ENCODE data around the gene MGAT5B. TPM values are rescaled to one million over a fixed set of nuclear protein-coding genes. Genes with fewer than 3 reads are reported as not detected.

The MGAT5B gene
- total and polyA plus RNA-seq, 9 of the 15 experiments (the other 6 are each of a cell fraction or from before 2014, with no cell fraction given): 0.09 to 0.43 (median 0.18) TPM; not detected in 4

GRCh38 chr17:76957678-76958464 is 89.7 kb downstream of the MGAT5B start:
- Histone ChIP-seq H3K4me2 (ENCODE audit: insufficient read depth, low read length) (no peak overlapping the region), H2AFZ (ENCODE audit: low read depth, low read length) (no peak overlapping the region), H3K27me3 (ENCODE audit: control insufficient read depth in 2 of 2, insufficient read depth in 2 of 2, low read length in 2 of 2) (peaks cover 46 to 81% of the 10 kb centered on the region in 2 experiments; a peak in 4 of 5 replicates), H4K20me1 (replicated peaks; ENCODE audit: control insufficient read depth, insufficient read depth, low read length) (0 out of 2 replicates have a peak, but pooled peaks cover 11% of the 10 kb centered on the region), H3K36me3 (ENCODE audit: control insufficient read depth, insufficient read depth, low read length) (no peaks in the 10 kb centered on the region), H3K4me1 (replicated peaks in 1 of 2; ENCODE audit: control insufficient read depth in 2 of 2, insufficient read depth in 2 of 2, low read length in 2 of 2) (no peaks in the 10 kb centered on the region; a peak in 1 of 5 replicates), H3K9ac (ENCODE audit: insufficient read depth in 1 of 2, low read depth in 2 of 2, low read length in 2 of 2) (0 out of 4 replicates have a peak overlapping the region, but pooled peaks of 1 of the 2 experiments have one; percentile 35), H3K9me3 (replicated peaks; ENCODE audit: control insufficient read depth, insufficient read depth, low read depth, low read length) (no peaks in the 10 kb centered on the region), H3K4me3 (no peak overlapping the region), H3K27ac (ENCODE audit: extremely low read depth, low read depth, low read length) (no peak overlapping the region), H3K79me2 (ENCODE audit: control insufficient read depth, insufficient read depth, low read length) (no peaks in the 10 kb centered on the region), H3K9me1 (ENCODE audit: control insufficient read depth, insufficient read depth, low read length) (no peaks in the 10 kb centered on the region)
- no TSS peak for BruUV-seq (replicated peaks)
- intact Hi-C loops (cut with micrococcal nuclease): no loop called here
- ChIA-PET POLR2A (interaction anchor here (0.5 kb wide), 1 partner anchor 76 kb away, joined by 3 read pairs; no protein-coding TSS in a partner anchor), CTCF (ENCODE audit: low intra/inter-chr PET ratio) (no interaction called here)
- WGBS (ENCODE audit: insufficient coverage, low coverage, missing lambda C conversion rate): under 1% methylated on average over 28 of the region's 28 CpGs
- in situ Hi-C loops (cut with MboI): no loop called here
- DNase-seq (ENCODE audit: extremely low read depth in 1 of 4, low spot score in 3 of 4) (no peak), ATAC-seq (no peak; the same call in 2 of the 3 replicates), FAIRE-seq (no peak)
- TF ChIP-seq ZNF75A (CRISPR knock-in tag; IDR thresholded peaks at IDR 0.05) (no peak), TRIM24 (IDR thresholded peaks at IDR 0.05) (no peak), GTF2F1 (IDR thresholded peaks at IDR 0.05; ENCODE audit: low read depth, low read length) (no peak), MCM7 (IDR thresholded peaks at IDR 0.05) (no peak), CCNT2 (IDR thresholded peaks at IDR 0.05; ENCODE audit: borderline replicate concordance, extremely low read depth, insufficient read length, low read depth, low read length) (no peak), DDX20 (tag; IDR thresholded peaks at IDR 0.05; ENCODE audit: low read depth) (no peak), ZNF668 (CRISPR knock-in tag; IDR thresholded peaks at IDR 0.05) (no peak), POLR2AphosphoS5 (IDR thresholded peaks at IDR 0.05; ENCODE audit: control insufficient read depth, insufficient read depth, low read depth, low read length) (no peak), TSC22D4 (tag; IDR thresholded peaks at IDR 0.05) (no peak), IRF9 (tag; IDR thresholded peaks at IDR 0.05) (no peak), EP300 (IDR thresholded peaks at IDR 0.05; ENCODE audit: low read length) (no peak), RUNX1 (IDR thresholded peaks at IDR 0.05; ENCODE audit: low read depth) (no peak)
- TF ChIP-seq, protein P1, sequence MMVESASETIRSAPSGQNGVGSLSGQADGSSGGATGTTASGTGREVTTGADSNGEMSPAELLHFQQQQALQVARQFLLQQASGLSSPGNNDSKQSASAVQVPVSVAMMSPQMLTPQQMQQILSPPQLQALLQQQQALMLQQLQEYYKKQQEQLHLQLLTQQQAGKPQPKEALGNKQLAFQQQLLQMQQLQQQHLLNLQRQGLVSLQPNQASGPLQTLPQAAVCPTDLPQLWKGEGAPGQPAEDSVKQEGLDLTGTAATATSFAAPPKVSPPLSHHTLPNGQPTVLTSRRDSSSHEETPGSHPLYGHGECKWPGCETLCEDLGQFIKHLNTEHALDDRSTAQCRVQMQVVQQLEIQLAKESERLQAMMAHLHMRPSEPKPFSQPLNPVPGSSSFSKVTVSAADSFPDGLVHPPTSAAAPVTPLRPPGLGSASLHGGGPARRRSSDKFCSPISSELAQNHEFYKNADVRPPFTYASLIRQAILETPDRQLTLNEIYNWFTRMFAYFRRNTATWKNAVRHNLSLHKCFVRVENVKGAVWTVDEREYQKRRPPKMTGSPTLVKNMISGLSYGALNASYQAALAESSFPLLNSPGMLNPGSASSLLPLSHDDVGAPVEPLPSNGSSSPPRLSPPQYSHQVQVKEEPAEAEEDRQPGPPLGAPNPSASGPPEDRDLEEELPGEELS (CRISPR knock-in tag; IDR thresholded peaks at IDR 0.05; ENCODE audit: borderline replicate concordance): no peak
- TF ChIP-seq, protein P2, sequence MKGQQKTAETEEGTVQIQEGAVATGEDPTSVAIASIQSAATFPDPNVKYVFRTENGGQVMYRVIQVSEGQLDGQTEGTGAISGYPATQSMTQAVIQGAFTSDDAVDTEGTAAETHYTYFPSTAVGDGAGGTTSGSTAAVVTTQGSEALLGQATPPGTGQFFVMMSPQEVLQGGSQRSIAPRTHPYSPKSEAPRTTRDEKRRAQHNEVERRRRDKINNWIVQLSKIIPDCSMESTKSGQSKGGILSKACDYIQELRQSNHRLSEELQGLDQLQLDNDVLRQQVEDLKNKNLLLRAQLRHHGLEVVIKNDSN (CRISPR knock-in tag; IDR thresholded peaks at IDR 0.05): no peak
- TF ChIP-seq, protein P3, sequence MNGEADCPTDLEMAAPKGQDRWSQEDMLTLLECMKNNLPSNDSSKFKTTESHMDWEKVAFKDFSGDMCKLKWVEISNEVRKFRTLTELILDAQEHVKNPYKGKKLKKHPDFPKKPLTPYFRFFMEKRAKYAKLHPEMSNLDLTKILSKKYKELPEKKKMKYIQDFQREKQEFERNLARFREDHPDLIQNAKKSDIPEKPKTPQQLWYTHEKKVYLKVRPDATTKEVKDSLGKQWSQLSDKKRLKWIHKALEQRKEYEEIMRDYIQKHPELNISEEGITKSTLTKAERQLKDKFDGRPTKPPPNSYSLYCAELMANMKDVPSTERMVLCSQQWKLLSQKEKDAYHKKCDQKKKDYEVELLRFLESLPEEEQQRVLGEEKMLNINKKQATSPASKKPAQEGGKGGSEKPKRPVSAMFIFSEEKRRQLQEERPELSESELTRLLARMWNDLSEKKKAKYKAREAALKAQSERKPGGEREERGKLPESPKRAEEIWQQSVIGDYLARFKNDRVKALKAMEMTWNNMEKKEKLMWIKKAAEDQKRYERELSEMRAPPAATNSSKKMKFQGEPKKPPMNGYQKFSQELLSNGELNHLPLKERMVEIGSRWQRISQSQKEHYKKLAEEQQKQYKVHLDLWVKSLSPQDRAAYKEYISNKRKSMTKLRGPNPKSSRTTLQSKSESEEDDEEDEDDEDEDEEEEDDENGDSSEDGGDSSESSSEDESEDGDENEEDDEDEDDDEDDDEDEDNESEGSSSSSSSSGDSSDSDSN (IDR thresholded peaks at IDR 0.05; ENCODE audit: borderline replicate concordance in 1 of 2, low read depth in 2 of 2, low read length in 2 of 2): no peak
